GM12878 (cell line): ENCODE results near the gene NR2F1-AS1. TPM values are rescaled to one million over a fixed set of nuclear protein-coding genes. Genes with fewer than 3 reads are reported as not detected.

ENCODE experiments used
- ATAC-seq: fragments of 200-7000 bp; cut with Tn5 transposase; 3 replicates; pipeline ENCODE4 v1.9.1; 2020; ENCODE audit warnings: mild to moderate bottlenecking, moderate library complexity
- BruUV-seq: library from RNA; stranded (reverse); fragments of 400-500 nt; replicated peaks from 2 replicates; lab custom pipeline; 2021; lab: Mats Ljungman, UMichigan
- CTCF ChIA-PET: fragments of 300-600 bp; sonication (Branson Sonifier 250); formaldehyde crosslinking; extraction: SDS; loops from one replicate; lab custom pipeline; 2021; ENCODE audit warnings: inconsistent platforms; lab: Yijun Ruan, JAX
- POLR2A ChIA-PET: fragments of 350-600 bp; formaldehyde crosslinking; extraction: SDS; loops from one replicate; lab custom pipeline; 2021; ENCODE audit warnings: inconsistent platforms; lab: Charles Lee
- RAD21 ChIA-PET: fragments of 300-600 bp; sonication (Branson Sonifier 250); formaldehyde crosslinking; loops from one replicate; lab custom pipeline; 2023; ENCODE audit warnings: antibody characterized with exemption; ENCODE audit not compliant: unreplicated experiment; lab: Charles Lee
- SMC1A ChIA-PET: fragments of 300-600 bp; sonication (Branson Sonifier 250); formaldehyde crosslinking; loops from one replicate; lab custom pipeline; 2023; ENCODE audit not compliant: unreplicated experiment, uncharacterized antibody; lab: Charles Lee
- DNase-seq: peaks from one replicate; pipeline ENCODE4 v3.0.0-alpha.2; 2011; ENCODE audit warnings: low read depth, low spot score
- FAIRE-seq: peaks from 3 replicates; lab custom pipeline; 2011; peaks lifted over from hg19 to GRCh38; lab: Jason Lieb, UNC
- H2AFZ ChIP-seq: 2 replicates; pipeline ENCODE4 v1.6.0; 2011; ENCODE audit warnings: low read depth, low read length, control low read depth; ENCODE audit not compliant: control insufficient read depth
- H3K27ac ChIP-seq: 2 replicates; pipeline ENCODE4 v1.5.1; 2011; ENCODE audit warnings: control low read depth; ENCODE audit not compliant: control insufficient read depth, insufficient read depth
- H3K27me3 ChIP-seq, 2 experiments: replicated peaks in 1 of 2; 2 replicates each; pipeline versions ENCODE4 v1.6.0 to v1.6.1; 2011; ENCODE audit warnings: low read length in 1 of 2; ENCODE audit not compliant: control insufficient read depth in 2 of 2, insufficient read depth in 2 of 2
- H3K36me3 ChIP-seq, 2 experiments: 2 replicates each; pipeline ENCODE4 v1.5.1; 2011; ENCODE audit warnings: low read length in 1 of 2; ENCODE audit not compliant: control insufficient read depth in 2 of 2, insufficient read depth in 2 of 2
- H3K4me1 ChIP-seq: 2 replicates; pipeline ENCODE4 v1.6.1; 2011; ENCODE audit warnings: mild to moderate bottlenecking, low read length, moderate library complexity, mixed read lengths; ENCODE audit not compliant: control insufficient read depth, insufficient read depth
- H3K4me2 ChIP-seq: 2 replicates; pipeline ENCODE4 v1.6.0; 2011; ENCODE audit warnings: control low read depth; ENCODE audit not compliant: control insufficient read depth, insufficient read depth
- H3K4me3 ChIP-seq: fragments of 200-600 bp; sonication (generic); 2 replicates; pipeline ENCODE4 v1.5.1; 2016
- H3K79me2 ChIP-seq: 2 replicates; pipeline ENCODE4 v1.6.0; 2011; ENCODE audit warnings: low read length; ENCODE audit not compliant: control insufficient read depth, insufficient read depth
- H3K9ac ChIP-seq: 2 replicates; pipeline ENCODE4 v1.8.0; 2011; ENCODE audit warnings: low read length, control low read depth, mixed read lengths; ENCODE audit not compliant: control insufficient read depth, insufficient read depth
- H3K9me3 ChIP-seq: replicated peaks from 3 replicates; pipeline ENCODE4 v1.5.1; 2011; ENCODE audit warnings: mild to moderate bottlenecking, low read length; ENCODE audit not compliant: control insufficient read depth, insufficient read depth
- H4K20me1 ChIP-seq: 2 replicates; pipeline ENCODE4 v1.6.0; 2011; ENCODE audit not compliant: control insufficient read depth, insufficient read depth
- CHD1 ChIP-seq: IDR thresholded peaks from 2 replicates; pipeline ENCODE4 v1.6.1; 2012; ENCODE audit warnings: low read depth, low read length, improper control_type of control experiment
- GABPA ChIP-seq: IDR thresholded peaks from 2 replicates; pipeline ENCODE4 v1.6.1; 2014; ENCODE audit warnings: antibody characterized with exemption, low read depth, mild to moderate bottlenecking, inconsistent platforms
- IKZF1 ChIP-seq: fragments of 450-650 bp; conservative IDR thresholded peaks from 2 replicates; pipeline ENCODE4 v1.6.1; 2017; ENCODE audit warnings: antibody characterized with exemption, mild to moderate bottlenecking
- IRF4 ChIP-seq: IDR thresholded peaks from 2 replicates; pipeline ENCODE4 v1.6.1; 2011; ENCODE audit warnings: low read depth, low read length
- KLF5 ChIP-seq: fragments of 450-650 bp; IDR thresholded peaks from 2 replicates; pipeline ENCODE4 v1.6.1; 2014; ENCODE audit warnings: mild to moderate bottlenecking; ENCODE audit not compliant: partially characterized antibody
- LARP7 ChIP-seq: fragments of 450-650 bp; IDR thresholded peaks from 2 replicates; pipeline ENCODE4 v1.6.1; 2017; ENCODE audit warnings: mild to moderate bottlenecking
- MTA2 ChIP-seq: fragments of 450-650 bp; IDR thresholded peaks from 2 replicates; pipeline ENCODE4 v1.6.1; 2016; ENCODE audit warnings: low read depth, mild to moderate bottlenecking, moderate library complexity
- MTA3 ChIP-seq: IDR thresholded peaks from 2 replicates; pipeline ENCODE4 v1.6.1; 2012; ENCODE audit warnings: low read length, inconsistent platforms, borderline replicate concordance
- MYC ChIP-seq: IDR thresholded peaks from 2 replicates; pipeline ENCODE4 v1.6.1; 2011; ENCODE audit warnings: mild to moderate bottlenecking, low read length, moderate library complexity, inconsistent platforms; ENCODE audit not compliant: insufficient read depth, insufficient replicate concordance, insufficient read length, severe bottlenecking
- NFYA ChIP-seq: IDR thresholded peaks from 2 replicates; pipeline ENCODE4 v1.6.1; 2011; ENCODE audit warnings: low read depth, mild to moderate bottlenecking, low read length, improper control_type of control experiment, borderline replicate concordance
- POLR2A ChIP-seq: IDR thresholded peaks from 2 replicates; pipeline ENCODE4 v1.6.1; 2011; ENCODE audit warnings: low read depth, mild to moderate bottlenecking, low read length
- TCF7 ChIP-seq: IDR thresholded peaks from 2 replicates; pipeline ENCODE4 v1.6.1; 2014; ENCODE audit warnings: antibody characterized with exemption, borderline replicate concordance
- in situ Hi-C: fragments of 300-500 bp; cut with MboI; formaldehyde crosslinking; loops from 9 replicates; pipeline ENCODE4 v1.14.3; 2018; ENCODE audit warnings: mixed read lengths
- intact Hi-C: fragments of 100-400 bp; cut with micrococcal nuclease; formaldehyde crosslinking; loops from one replicate; pipeline ENCODE4 v1.14.2; 2022; ENCODE audit not compliant: unreplicated experiment
- polyA plus RNA-seq, 11 experiments: library from polyadenylated mRNA; depleted of rRNA in 4 of 11; unstranded in 6 of 11; stranded (reverse) in 5 of 11; fragments of >200 nt; fragmentation: Nextera tagmentation in 4 of 11; fragmentation: Illumina TruSeq in 1 of 11; extraction: Ambion mirVana in 4 of 11; extraction: Trizol in 1 of 11; gene quantifications; 1 replicate in 1 of 11; 2 replicates in 10 of 11; pipeline versions ENCODE4 v1.2.1 to v1.2.3, GENCODE V29; 2011 to 2016; ENCODE audit warnings: inconsistent platforms in 2 of 11, missing spikeins in 2 of 11, low read depth in 1 of 11
- total RNA-seq, 4 experiments: library from RNA; depleted of rRNA in 3 of 4; stranded (reverse); fragments of >200 nt in 3 of 4; fragmentation: Illumina TruSeq in 1 of 4; extraction: Trizol in 1 of 4; gene quantifications; 2 replicates each; pipeline versions ENCODE4 v1.2.1 to v1.2.3, GENCODE V29; 2013 to 2021

The NR2F1-AS1 gene
- total and polyA plus RNA-seq, 10 of the 15 experiments (the other 5 are each of a cell fraction or from before 2014, with no cell fraction given), result 0.11 to 0.85 (median 0.27) TPM

- no peak overlapping the region for H3K27ac ChIP-seq
- no peak for TF ChIP-seq IRF4
- no peak for TF ChIP-seq CHD1
- no peak for TF ChIP-seq MYC
- TF ChIP-seq MTA2, result no peak
- no peak for TF ChIP-seq KLF5
- no peak for TF ChIP-seq IKZF1
- TF ChIP-seq LARP7, result no peak
- TF ChIP-seq NFYA, result no peak
- TF ChIP-seq POLR2A, result no peak
- no peak for TF ChIP-seq GABPA
- no peak for TF ChIP-seq MTA3
- no peak for TF ChIP-seq TCF7
- H3K4me2 ChIP-seq, result no peak overlapping the region
- no peak for DNase-seq
- no peaks in the 10 kb centered on the region for H3K4me1 ChIP-seq
- H3K79me2 ChIP-seq, result no peaks in the 10 kb centered on the region
- POLR2A ChIA-PET, result no interaction called here
- H3K9ac ChIP-seq, result no peak overlapping the region
- H3K9me3 ChIP-seq, result no peaks in the 10 kb centered on the region
- in situ Hi-C loops (no loop called here), intact Hi-C loops (no loop called here)
- H3K36me3 ChIP-seq, result no peaks in the 10 kb centered on the region
- BruUV-seq, result no TSS peak
- CTCF ChIA-PET, result interaction anchor here (0.9 to 2.6 kb wide), 3 partner anchors 24 to 303 kb away, joined by 3 to 11 read pairs (median 3); no protein-coding TSS in a partner anchor
- peaks cover 3 to 32% of the 10 kb centered on the region in 2 experiments; a peak in 3 of 4 replicates for H3K27me3 ChIP-seq
- H4K20me1 ChIP-seq, result no peaks in the 10 kb centered on the region
- no peak for ATAC-seq
- H3K4me3 ChIP-seq, result no peak overlapping the region
- SMC1A ChIA-PET, result interaction anchor here (0.6 to 1.5 kb wide), 5 partner anchors 9 to 1359 kb away, joined by 3 to 4 read pairs (median 3); no protein-coding TSS in a partner anchor
- RAD21 ChIA-PET, result interaction anchor here (3.0 kb wide), 1 partner anchor 188 kb away, joined by 16 read pairs; no protein-coding TSS in a partner anchor
- no peak overlapping the region for H2AFZ ChIP-seq
- FAIRE-seq, result no peak
These were observed 31.8 kb upstream of the NR2F1-AS1 start for GRCh38 chr5:93612855-93613243.
